Measurements from ENCODE around the gene SYNM. TPM values are rescaled to one million over a fixed set of nuclear protein-coding genes. Genes with fewer than 3 reads are reported as not detected.

SYNM gene
- total RNA-seq, 1 experiment from 2014 or later = 3.3 TPM

DNA sequence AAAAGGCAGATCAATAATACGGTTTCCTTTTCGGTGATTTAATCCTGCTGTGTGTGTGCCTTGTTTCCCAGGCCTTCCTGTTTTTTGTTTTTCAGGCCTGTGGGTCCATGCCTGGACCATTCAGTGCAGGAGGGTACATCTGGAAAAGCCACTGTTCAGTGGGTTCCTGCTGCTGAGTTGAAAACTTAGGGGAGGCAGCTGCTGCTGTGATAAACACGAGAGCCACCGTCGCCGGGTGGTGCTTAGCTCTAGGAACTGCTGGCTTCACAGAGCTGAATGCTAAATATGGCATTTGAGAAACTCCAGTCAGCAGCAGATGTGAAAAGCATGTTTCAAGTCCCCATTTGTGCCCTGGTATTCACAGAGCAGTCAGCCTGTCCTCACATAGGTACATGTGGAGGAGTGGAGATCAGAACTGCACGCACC lies 44.0 kb downstream of the SYNM start:
- Histone ChIP-seq H3K27me3 (ENCODE audit: insufficient read depth, low read length) (no peaks in the 10 kb centered on the region), H2AFZ (ENCODE audit: low read depth, low read length, poor library complexity, severe bottlenecking) (no peak overlapping the region), H3K9ac (ENCODE audit: low read length) (no peak overlapping the region), H3K4me2 (ENCODE audit: low read length) (no peak overlapping the region), H3K9me2 (ENCODE audit: insufficient read depth) (no peaks in the 10 kb centered on the region), H3K4me1 (ENCODE audit: control insufficient read depth in 1 of 2, insufficient read depth in 2 of 2, low read length in 2 of 2) (no peaks in the 10 kb centered on the region), H3K4me3 (replicated peaks in 1 of 2; ENCODE audit: low read depth in 1 of 2, low read length in 2 of 2) (no peak overlapping the region), H3K36me3 (ENCODE audit: control insufficient read depth in 1 of 2, insufficient read depth in 2 of 2, low read length in 2 of 2) (no peaks in the 10 kb centered on the region), H4K20me1 (ENCODE audit: insufficient read depth) (no peaks in the 10 kb centered on the region), H3K79me2 (ENCODE audit: insufficient read depth, low read length) (no peaks in the 10 kb centered on the region), H3K9me3 (ENCODE audit: control insufficient read depth in 1 of 2, insufficient read depth in 1 of 2, low read depth in 1 of 2, low read length in 2 of 2) (no peaks in the 10 kb centered on the region), H3K27ac (ENCODE audit: low read depth, low read length) (no peak overlapping the region)
- ChIA-PET CTCF (no interaction called here), POLR2A (no interaction called here), RAD21 (ENCODE audit: low non-redundant PET in 1 of 2, low total read pairs in 2 of 2, uncharacterized antibody in 2 of 2, unreplicated experiment in 2 of 2) (no interaction called here)
- intact Hi-C loops (cut with micrococcal nuclease) = no loop called here
- DNase-seq (ENCODE audit: low read depth, low spot score) (no peak), ATAC-seq (no peak)
- no peak for TF ChIP-seq ELF1 (IDR thresholded peaks at IDR 0.05; ENCODE audit: borderline replicate concordance, low read depth)
- no TSS peak for BruUV-seq (replicated peaks)

DNA sequence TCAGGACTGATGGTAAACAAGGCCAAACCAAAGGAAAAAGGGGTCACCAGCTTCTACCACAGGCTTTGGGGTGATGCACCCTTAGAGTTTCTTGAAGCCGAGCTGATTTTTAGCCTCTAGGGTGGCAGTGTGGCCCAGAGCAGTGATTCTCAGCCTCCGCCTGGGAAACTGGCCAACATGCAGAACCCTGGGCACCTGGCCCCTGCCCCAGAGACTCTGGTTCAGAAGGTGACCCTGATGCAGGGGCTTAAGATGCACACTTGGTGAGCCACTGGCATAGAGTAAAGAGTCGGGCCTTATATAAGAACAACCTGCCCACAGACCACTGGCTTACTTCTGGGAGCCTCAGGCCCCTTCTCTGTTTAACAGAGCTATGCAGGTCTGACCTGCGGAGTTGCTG lies 44.5 kb downstream of the SYNM start:
- H2AFZ ChIP-seq (ENCODE audit: low read depth, low read length, poor library complexity, severe bottlenecking) = no peak overlapping the region
- no peak overlapping the region for H3K4me2 ChIP-seq (ENCODE audit: low read length)
- no peaks in the 10 kb centered on the region for H3K36me3 ChIP-seq (ENCODE audit: control insufficient read depth in 1 of 2, insufficient read depth in 2 of 2, low read length in 2 of 2)
- no peaks in the 10 kb centered on the region for H3K27me3 ChIP-seq (ENCODE audit: insufficient read depth, low read length)
- no peak overlapping the region for H3K4me3 ChIP-seq (replicated peaks in 1 of 2; ENCODE audit: low read depth in 1 of 2, low read length in 2 of 2)
- H3K9me3 ChIP-seq (ENCODE audit: control insufficient read depth in 1 of 2, insufficient read depth in 1 of 2, low read depth in 1 of 2, low read length in 2 of 2) = no peaks in the 10 kb centered on the region
- TF ChIP-seq RAD21 (IDR thresholded peaks at IDR 0.05; ENCODE audit: low read depth) = no peak
- no TSS peak for BruUV-seq (replicated peaks)
- no peaks in the 10 kb centered on the region for H3K9me2 ChIP-seq (ENCODE audit: insufficient read depth)
- intact Hi-C loops (cut with micrococcal nuclease) = no loop called here
- no peaks in the 10 kb centered on the region for H3K4me1 ChIP-seq (ENCODE audit: control insufficient read depth in 1 of 2, insufficient read depth in 2 of 2, low read length in 2 of 2)
- H3K79me2 ChIP-seq (ENCODE audit: insufficient read depth, low read length) = no peaks in the 10 kb centered on the region
- ChIA-PET RAD21 (ENCODE audit: low non-redundant PET in 1 of 2, low total read pairs in 2 of 2, uncharacterized antibody in 2 of 2, unreplicated experiment in 2 of 2) (no interaction called here), CTCF (no interaction called here), POLR2A (no interaction called here)
- ATAC-seq = no peak
- H3K9ac ChIP-seq (ENCODE audit: low read length) = no peak overlapping the region
- no peak overlapping the region for H3K27ac ChIP-seq (ENCODE audit: low read depth, low read length)
- no peak for DNase-seq (ENCODE audit: low read depth, low spot score)
- no peaks in the 10 kb centered on the region for H4K20me1 ChIP-seq (ENCODE audit: insufficient read depth)

DNA sequence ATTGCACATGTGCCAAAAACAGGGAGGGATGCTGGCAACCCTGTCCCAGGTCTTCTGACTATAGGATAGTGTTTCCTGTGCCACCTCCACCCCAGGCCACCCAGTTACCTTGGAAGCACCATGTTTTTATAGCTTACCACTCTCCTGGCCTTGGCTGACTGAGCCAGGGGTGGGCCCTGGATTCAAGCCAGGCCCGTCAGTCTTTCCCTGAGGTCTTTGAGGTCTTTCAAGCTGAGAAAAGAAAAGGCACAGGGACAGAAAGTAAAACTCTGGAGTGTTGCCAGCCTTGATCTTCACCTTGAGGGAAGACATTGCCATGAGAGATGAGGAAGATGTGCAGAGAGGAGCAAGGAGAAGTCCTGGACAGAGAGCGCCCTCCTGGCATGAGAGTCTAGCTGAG lies 46.3 kb downstream of the SYNM start:
- Histone ChIP-seq H3K36me3 (ENCODE audit: control insufficient read depth in 1 of 2, insufficient read depth in 2 of 2, low read length in 2 of 2) (peaks cover 0 to 3% of the 10 kb centered on the region in 2 experiments; a peak in 2 of 4 replicates), H3K9me2 (ENCODE audit: insufficient read depth) (no peaks in the 10 kb centered on the region), H3K4me3 (replicated peaks in 1 of 2; ENCODE audit: low read depth in 1 of 2, low read length in 2 of 2) (no peak overlapping the region), H3K4me1 (ENCODE audit: control insufficient read depth in 1 of 2, insufficient read depth in 2 of 2, low read length in 2 of 2) (no peaks in the 10 kb centered on the region), H4K20me1 (ENCODE audit: insufficient read depth) (no peaks in the 10 kb centered on the region), H3K4me2 (ENCODE audit: low read length) (no peak overlapping the region), H3K9ac (ENCODE audit: low read length) (no peak overlapping the region), H3K9me3 (ENCODE audit: control insufficient read depth in 1 of 2, insufficient read depth in 1 of 2, low read depth in 1 of 2, low read length in 2 of 2) (no peaks in the 10 kb centered on the region), H2AFZ (ENCODE audit: low read depth, low read length, poor library complexity, severe bottlenecking) (no peak overlapping the region), H3K27me3 (ENCODE audit: insufficient read depth, low read length) (no peaks in the 10 kb centered on the region), H3K79me2 (ENCODE audit: insufficient read depth, low read length) (no peaks in the 10 kb centered on the region), H3K27ac (ENCODE audit: low read depth, low read length) (no peak overlapping the region)
- TF ChIP-seq RAD21 (IDR thresholded peaks at IDR 0.05; ENCODE audit: low read depth) = no peak
- TF ChIP-seq YY1 (IDR thresholded peaks at IDR 0.05; ENCODE audit: extremely low read depth, insufficient replicate concordance, low read depth, low read length) = no peak
- no peak for TF ChIP-seq ELF1 (IDR thresholded peaks at IDR 0.05; ENCODE audit: borderline replicate concordance, low read depth)
- TF ChIP-seq, protein P1, sequence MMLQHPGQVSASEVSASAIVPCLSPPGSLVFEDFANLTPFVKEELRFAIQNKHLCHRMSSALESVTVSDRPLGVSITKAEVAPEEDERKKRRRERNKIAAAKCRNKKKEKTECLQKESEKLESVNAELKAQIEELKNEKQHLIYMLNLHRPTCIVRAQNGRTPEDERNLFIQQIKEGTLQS (IDR thresholded peaks at IDR 0.05) = no peak
- TF ChIP-seq EGR1 (IDR thresholded peaks at IDR 0.05; ENCODE audit: low read depth) = no peak
- TF ChIP-seq TCF7L2 (IDR thresholded peaks at IDR 0.05; ENCODE audit: borderline replicate concordance, extremely low read depth, insufficient read depth, insufficient read length) = no peak
- DNase-seq (ENCODE audit: low read depth, low spot score) = no peak
- CTCF ChIA-PET = no interaction called here
- POLR2A ChIA-PET = no interaction called here
- no peak for ATAC-seq
- RAD21 ChIA-PET (ENCODE audit: low non-redundant PET in 1 of 2, low total read pairs in 2 of 2, uncharacterized antibody in 2 of 2, unreplicated experiment in 2 of 2) = no interaction called here
- no TSS peak for BruUV-seq (replicated peaks)
- intact Hi-C loops (cut with micrococcal nuclease) = no loop called here

Measured in HCT116 (cell line).